HG03520 (cell line): Measurements from ENCODE around the gene KMT2E.

Experiments
- ATAC-seq: cut with Tn5 transposase; IDR thresholded peaks from one replicate; pipeline ENCODE4 v1.9.1; 2021; ENCODE audit warnings: mild to moderate bottlenecking, moderate library complexity; ENCODE audit not compliant: unreplicated experiment

KMT2E gene

GRCh38 chr7:105161366-105161765 is 147.4 kb downstream of the KMT2E start:
- no peak for ATAC-seq
